HFF-Myc (cell line): ENCODE measurements around the gene RBPMS2.

ENCODE experiments used
- DNase-seq: peaks from one replicate; pipeline ENCODE4 v3.0.0-alpha.2; 2011; ENCODE audit warnings: low read depth; ENCODE audit errors: extremely low read depth
- H3K4me3 ChIP-seq: replicated peaks from 2 replicates; pipeline ENCODE4 v1.5.1; 2011; ENCODE audit warnings: low read depth, mild to moderate bottlenecking, control low read depth, low read length
- TF ChIP-seq, protein P1 (sequence below): IDR thresholded peaks from 2 replicates; pipeline ENCODE4 v1.5.1; 2012; ENCODE audit warnings: mild to moderate bottlenecking, low read depth, low read length, control low read depth; ENCODE audit errors: missing control alignments

Gene RBPMS2

DNA sequence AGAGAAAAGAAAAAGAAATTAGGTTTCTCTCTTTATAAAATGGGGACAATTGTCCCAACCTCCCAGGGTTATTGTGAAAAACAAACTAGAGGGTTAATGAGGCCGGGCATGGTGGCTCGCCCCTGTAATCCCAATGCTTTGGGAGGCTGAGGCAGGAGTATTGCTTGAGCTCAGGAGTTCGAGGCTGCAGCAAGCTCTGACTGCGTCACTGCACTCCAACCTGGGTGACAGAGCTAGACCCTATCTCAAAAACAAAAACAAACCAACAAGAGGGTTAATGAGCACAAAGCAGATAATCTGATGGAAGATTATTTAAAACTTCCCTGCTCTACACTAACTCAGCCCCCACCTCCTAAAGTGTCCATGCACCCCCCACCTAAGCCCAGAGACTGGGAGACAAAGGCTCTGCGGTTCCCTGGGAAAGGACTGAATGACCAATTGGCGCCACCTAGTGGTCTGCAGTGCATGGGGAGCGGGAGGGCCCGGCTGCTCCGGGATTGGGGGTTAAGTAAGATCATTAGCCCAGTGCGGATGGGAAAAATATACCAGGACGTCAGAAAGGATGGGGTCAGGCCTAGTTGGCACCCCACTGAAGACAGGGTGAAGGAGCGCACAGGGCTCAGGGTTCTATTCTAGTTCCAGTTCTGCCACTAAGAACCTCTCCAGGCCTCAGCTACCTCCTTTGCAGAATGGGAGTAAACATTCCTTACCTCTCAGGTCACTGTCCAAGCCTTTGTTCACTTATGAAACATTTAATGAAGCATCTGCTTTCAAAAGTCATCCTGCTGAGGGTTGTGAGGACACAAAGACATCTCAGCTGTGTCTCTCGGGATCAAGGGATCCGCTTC is 34.5 kb upstream of the RBPMS2 start:
- TF ChIP-seq, protein P1, sequence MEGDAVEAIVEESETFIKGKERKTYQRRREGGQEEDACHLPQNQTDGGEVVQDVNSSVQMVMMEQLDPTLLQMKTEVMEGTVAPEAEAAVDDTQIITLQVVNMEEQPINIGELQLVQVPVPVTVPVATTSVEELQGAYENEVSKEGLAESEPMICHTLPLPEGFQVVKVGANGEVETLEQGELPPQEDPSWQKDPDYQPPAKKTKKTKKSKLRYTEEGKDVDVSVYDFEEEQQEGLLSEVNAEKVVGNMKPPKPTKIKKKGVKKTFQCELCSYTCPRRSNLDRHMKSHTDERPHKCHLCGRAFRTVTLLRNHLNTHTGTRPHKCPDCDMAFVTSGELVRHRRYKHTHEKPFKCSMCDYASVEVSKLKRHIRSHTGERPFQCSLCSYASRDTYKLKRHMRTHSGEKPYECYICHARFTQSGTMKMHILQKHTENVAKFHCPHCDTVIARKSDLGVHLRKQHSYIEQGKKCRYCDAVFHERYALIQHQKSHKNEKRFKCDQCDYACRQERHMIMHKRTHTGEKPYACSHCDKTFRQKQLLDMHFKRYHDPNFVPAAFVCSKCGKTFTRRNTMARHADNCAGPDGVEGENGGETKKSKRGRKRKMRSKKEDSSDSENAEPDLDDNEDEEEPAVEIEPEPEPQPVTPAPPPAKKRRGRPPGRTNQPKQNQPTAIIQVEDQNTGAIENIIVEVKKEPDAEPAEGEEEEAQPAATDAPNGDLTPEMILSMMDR, result peak; percentile 98
- no peak for DNase-seq
- H3K4me3 ChIP-seq, result no peak overlapping the region

DNA sequence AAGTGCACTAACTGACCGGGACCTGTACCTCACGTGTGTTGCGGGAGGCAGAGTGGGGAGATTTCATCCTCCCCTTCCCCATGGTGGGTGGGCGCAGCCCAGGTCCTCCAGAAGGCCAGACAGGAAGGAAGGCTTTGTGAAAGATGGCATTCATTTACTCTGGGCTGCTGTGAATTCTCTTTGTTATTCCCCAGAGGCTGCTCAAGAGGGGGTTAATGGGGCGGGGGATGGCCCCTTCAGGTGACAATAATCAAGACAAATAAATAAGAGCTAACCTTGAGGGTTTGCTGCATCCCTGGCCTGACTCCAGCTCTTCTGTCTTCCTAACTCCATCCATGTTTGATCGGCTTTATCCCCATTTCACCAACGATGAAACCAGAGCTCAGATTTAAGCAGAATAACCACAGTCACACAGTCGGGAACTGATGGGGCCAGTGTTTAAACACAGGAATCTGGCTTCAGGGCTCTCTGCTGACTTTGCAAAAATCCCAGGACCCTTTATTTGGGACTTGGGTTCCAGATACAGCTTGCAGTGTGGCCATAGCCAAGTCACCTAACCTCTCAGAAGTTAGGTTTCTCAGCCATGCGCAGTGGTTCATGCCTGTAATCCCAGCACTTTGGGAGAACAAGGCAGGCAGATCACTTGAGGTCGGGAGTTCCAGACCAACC is 33.5 kb upstream of the RBPMS2 start:
- no peak for DNase-seq
- TF ChIP-seq, protein P1, result no peak
- no peak overlapping the region for H3K4me3 ChIP-seq

DNA sequence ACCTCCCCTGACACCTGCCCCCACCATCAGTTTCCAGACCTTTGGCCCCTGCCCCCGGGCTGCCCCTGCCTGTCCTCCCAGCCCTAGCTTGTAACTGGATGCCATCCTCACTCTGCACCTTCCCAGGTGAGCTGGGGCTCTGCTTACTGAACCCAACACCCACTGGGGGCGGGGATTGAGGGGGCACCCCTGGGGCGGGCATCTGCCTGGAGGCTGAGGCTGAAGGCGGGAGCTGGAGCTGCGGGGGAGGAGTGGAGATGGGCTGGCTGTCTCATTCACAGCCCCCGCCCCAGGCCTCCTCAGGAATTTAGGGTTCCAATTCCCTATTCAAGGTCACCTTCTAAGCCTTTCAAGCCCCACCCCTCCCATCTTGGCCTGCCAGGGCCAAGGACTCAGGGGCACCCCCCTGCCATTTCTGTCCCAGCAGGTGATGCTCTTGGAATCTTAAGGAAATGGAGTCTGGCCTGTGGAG is 32.4 kb upstream of the RBPMS2 start:
- H3K4me3 ChIP-seq, result no peak overlapping the region
- TF ChIP-seq, protein P1, result no peak
- DNase-seq, result no peak

DNA sequence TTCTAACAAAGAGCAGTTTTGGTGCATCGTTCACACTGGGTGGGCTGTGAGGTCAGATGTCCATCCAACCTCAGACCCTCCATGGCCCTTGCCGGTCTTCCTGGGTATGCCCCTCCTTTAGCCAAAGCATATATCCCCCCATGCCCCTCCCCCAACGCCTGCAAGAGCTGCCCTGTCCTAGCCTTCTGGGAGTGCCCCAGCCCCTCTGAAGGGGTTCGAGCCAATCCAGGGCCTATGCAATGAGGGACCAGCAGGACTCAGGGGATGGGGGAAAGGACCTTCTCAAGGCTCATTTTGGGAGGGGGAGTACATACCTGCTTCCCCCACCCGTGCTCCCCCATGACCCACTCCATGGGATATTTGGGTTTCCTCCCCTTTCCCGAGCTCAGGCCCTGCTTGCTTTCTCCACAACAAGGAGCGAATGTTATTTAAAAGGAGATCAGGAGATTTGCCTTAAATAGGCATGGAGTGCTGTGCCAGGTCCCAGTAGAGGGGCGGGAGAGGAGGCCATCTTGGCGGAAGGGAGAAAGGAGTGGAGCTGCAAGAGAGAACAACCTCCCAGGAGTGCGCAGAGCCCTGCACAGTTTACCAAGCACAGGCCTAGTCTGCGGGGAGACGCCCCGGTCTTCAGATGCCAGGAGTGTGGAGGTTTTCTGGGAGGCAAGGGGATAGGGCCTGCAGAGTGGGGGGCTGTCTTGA is 31.8 kb upstream of the RBPMS2 start:
- no peak for DNase-seq
- TF ChIP-seq, protein P1, result no peak
- no peak overlapping the region for H3K4me3 ChIP-seq

DNA sequence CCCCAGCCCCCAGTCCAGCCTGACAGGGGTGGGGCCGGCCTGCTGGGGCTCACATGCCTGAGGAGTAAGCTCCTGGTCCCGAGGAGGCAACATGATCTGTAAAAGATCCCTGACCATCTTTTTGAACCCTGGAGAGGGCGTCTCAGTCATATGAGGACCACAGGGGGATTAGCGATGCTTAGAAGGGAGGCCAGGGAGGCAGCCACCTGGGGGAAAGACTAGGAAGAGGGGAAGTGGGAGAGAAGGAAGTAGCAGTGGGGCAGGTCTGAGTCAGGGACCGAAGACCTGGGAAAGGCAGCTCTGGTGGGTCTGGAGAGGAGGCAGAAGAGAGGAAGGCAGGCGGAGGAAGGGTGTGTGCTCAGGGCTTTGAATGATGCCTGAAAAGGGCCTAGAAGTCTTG is 31.1 kb upstream of the RBPMS2 start:
- TF ChIP-seq, protein P1, result no peak
- no peak overlapping the region for H3K4me3 ChIP-seq
- DNase-seq, result no peak

DNA sequence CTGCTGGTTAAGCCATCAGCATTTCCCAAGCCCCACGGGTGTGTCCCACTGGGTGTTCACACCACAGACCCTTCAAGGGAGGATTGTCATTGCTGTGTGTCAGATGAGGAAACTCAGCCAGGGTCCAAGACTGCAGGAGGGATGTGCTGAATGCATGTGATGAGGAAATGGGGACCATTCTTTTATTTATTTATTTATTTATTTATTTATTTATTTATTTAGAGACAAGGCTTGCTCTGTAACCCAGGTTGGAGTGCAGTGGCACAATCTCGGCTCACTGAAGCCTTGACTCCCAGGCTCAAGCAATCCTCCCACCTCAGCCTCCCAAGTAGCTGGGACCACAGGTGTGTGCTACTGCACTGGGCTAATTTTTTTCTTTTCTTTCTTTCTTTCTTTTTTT is 29.2 kb upstream of the RBPMS2 start:
- DNase-seq, result no peak
- TF ChIP-seq, protein P1, result no peak
- H3K4me3 ChIP-seq, result no peak overlapping the region
